ENCODE data around the gene CCDC81.
"Not testable (repeated sequence)": the region's sequence is repeated elsewhere in the genome, so short reads cannot be mapped to it uniquely, and the experiment has no call there.

The CCDC81 gene

DNA sequence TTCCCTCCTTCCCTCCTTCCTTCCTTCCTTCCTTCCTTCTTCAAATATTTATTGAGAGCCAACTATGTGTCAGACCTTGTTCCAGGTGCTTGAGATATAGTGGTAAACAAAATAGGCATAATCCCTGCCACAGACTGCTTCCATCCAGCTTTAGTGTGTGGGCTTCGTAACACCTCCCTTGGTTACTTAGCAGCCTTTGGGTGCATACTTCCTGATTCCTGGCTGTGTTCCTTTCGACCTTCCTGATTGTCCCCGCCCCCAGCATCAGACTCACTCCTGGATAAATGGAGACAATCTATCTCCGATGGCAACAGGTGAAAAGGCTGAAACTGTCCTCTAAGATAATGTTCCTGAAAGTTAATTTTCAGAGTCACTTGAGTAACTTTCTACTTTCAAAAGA is 13.5 kb downstream of the CCDC81 start:
- DNase-seq: no peak

- DNase-seq: no peak
Measured at GRCh38 chr11:86390487-86390886, 15.8 kb downstream of the CCDC81 start.

DNA sequence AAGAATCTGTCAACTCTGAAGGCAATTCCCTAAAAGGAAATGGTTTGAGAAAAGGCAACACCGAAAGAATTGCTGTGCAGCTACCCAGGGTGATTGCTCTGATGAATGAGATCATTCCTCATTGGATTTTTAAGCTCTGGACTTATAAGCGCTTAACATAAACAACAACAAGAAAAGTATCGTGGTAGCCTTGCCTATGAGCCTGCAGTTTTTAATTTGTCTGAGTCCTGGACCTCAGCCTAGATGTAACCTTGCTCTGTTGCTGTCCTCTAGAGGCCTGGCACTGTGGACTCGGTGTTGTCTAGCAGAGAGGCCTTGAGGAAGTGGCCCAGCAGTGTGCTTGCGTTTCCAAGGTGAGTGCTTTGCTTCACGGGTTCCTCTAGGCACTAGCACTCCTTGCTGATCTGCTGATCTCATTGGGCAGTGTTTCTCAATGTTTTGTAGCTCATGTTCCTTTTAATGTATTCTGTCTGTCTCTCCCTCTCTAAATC is 20.4 kb downstream of the CCDC81 start:
- DNase-seq: no peak

- no peak for DNase-seq
Measured at GRCh38 chr11:86396396-86396795, 21.7 kb downstream of the CCDC81 start.

DNA sequence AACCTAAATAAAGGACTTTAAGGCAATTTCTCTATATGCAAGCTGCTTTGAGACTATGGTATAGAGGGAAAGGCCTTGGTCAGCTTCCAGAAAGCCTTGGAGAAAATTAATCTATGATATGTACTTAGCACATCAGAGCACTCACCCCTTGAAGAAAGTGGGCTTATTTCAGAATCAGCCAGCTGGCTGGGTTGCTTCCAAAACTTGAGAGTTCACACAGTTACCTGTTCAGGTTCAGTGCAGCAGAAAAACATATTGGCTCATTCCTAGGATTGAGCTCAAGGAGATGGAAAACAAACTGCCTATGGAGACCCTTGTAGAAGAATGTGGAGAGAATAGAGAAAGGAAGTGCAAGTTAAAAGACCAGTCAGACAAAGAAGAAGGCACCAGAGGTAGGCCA is 22.7 kb downstream of the CCDC81 start:
- DNase-seq: no peak

GRCh38 chr11:86398106-86398505 is 23.4 kb downstream of the CCDC81 start:
- DNase-seq: no peak

DNA sequence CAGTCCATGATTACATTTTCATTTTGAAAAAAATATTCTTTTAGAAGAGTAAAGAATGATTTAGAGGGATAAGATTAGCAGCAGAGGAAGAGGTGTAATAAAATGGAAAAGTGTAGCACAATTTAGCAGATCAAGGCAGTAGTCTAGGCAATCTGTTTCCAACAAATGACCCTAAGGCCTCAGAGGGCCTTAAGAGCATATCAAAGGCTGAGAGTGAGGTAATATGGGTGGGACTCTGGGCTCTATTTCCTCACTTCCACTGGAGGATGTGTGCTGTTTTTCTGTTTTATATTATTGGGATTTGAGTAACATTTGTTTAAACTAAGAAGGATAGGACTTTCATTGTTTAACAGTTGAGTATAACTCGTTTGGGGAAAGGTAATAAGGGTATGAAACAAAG is 28.8 kb downstream of the CCDC81 start:
- DNase-seq: no peak

- DNase-seq: no peak
Measured at GRCh38 chr11:86408845-86409244, 34.2 kb downstream of the CCDC81 start.

DNA sequence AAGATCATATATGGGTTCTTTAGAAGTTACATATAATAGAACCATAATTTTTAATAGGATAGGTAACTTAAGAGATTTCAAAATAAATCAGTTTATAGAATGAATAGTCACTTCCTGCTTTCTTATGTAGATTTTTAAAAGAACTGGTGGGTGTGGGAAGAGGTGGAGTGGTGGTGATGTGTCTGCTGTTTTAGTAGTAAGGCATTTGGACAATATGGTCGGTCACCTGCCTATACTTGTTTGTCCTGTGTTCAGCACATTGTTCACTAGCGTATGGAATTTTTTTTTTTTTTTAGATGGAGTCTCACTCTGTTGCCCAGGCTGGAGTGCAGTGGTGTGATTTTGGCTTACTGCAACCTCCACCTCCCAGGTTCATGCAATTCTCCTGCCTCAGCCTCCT is 39.3 kb downstream of the CCDC81 start:
- DNase-seq: no peak

DNA sequence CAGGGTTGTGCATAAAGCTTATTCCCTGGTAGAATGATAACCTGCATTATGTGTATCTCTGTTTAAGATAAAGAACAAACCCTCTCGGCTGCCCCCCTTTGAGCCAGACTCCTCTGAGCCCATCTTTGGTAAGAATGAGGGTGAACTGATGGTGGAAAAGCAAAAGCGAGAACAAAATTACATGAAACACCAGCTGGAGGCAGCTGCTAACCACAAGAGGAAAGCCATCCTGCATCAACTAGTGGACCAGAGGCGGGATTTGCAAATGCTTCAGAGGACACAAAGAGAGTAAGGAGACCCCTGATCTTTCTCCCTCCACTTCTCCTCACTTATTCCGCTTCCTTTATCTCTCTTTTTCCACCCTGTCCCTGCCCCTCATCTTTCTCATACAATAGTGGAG is 40.3 kb downstream of the CCDC81 start:
- DNase-seq: no peak

DNA sequence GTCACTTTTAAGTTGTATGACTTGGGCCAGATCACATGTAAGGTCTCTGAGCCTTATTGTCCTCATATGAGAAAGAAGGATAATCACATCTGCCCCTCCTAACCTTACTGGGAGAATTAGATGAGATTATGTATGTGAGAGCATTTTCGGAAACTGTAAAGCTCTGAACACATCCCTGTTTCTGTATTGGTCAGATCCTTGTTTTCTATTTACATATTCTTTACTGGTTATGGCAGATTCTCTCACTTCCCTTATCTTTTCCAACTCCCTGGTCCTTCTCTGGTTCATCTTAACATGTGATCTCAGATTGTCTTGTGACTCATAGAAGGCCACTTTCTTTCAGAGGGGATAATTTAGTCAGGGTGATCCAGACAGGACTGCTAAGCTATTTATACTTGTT is 41.8 kb downstream of the CCDC81 start:
- no peak for DNase-seq

- not testable (repeated sequence) for DNase-seq
Measured at GRCh38 chr11:86416951-86417350, 42.3 kb downstream of the CCDC81 start.

DNA sequence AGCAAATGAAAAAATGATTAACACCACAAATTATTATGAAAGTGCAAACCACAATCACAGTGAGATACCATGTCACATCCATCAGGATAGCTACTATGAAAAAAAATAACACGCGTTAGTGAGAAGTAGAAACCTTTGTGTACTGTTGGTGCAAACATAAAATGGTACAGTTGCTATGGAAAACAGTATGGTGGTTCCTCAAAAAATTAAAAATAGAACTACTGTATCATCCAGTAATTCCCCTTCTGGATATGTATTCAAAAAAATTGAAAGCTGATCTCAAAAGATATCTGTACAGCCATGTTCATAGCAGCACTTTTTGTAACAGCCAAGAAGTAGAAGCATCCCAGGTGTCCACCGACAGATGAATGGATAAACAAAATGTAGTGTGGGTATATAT is 43.4 kb downstream of the CCDC81 start:
- DNase-seq: no peak

DNA sequence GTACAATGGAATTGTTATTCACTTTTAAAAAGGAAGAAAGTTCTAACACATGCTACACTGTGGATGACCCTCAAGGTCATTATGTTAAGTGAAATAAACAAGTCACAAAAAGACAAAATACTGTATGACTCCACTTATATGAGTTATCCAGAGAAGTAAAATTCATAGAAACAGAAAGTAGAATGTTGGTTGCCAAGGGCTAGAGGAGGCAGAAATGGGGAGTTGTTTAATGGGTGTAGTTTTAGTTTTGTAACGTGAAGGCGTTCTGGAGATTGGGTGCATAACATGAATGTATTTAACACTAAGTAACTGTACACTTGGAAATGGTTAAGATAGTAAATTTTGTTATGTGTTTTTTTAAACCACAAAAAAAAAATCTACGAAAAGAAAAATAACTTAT is 43.8 kb downstream of the CCDC81 start:
- no peak for DNase-seq

- DNase-seq: no peak
Measured at GRCh38 chr11:86418917-86419316, 44.2 kb downstream of the CCDC81 start.

DNA sequence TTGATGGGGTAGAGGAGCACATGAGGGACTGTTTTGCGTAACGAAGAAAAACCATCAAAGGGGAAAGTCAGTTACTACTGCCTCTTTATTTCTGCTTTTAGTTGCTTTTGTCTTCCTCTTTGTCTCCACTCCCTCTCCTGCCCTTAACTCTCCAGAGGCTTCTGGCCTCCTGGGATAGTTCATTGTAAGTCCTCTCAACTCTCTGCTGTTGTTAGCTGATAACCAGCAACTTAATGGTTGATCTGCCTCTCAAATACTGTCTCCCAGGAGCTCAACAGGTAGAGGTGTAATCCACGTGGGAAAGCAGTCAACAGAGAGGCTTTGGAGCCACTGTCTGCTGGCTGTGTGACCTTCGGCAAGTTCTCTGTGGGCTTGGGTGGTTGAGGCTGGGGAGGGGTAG is 47.3 kb downstream of the CCDC81 start:
- DNase-seq: no peak

DNA sequence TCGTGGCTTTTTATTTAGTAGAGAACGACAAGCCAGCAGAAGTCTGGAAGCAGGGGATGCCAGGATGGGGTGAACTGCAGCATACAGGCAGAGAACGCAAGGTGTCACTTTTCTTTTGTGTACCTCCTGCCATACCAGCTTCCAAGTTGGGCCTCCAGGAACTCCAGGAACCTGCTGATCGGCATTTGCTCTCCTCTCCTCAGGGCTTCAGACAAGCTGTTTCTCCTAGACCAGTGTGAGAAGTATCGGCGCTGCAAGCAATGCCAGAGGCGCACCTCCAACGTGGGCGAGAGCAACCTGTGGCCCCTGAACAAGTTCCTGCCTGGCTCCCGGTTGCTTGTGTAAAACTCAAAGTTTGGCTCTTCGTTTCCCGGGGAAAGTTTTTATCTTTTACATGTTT is 47.7 kb downstream of the CCDC81 start:
- no peak for DNase-seq

DNA sequence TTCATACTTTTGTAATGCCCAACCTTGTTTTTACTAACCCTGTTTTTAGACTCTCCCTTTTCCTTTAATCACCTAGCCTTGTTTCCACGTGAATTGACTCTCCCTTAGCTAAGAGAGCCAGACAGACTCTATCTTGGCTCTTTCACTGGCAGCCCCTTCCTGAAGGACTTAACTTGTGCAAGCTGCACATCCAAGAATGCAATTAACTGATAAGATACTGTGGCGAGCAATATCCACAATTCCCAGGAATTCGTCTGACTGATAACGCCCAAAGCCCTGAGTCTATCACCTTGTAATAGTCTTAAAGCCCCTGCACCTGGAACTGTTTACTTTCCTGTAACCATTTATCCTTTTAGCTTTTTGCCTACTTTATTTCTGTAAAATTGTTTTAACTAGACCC is 48.8 kb downstream of the CCDC81 start:
- DNase-seq: not testable (repeated sequence)

GRCh38 chr11:86427441-86427840 is 52.8 kb downstream of the CCDC81 start:
- DNase-seq: no peak

- DNase-seq: no peak
Measured at GRCh38 chr11:86431258-86431657, 56.6 kb downstream of the CCDC81 start.

- not testable (repeated sequence) for DNase-seq
Measured at GRCh38 chr11:86433361-86434095, 58.8 kb downstream of the CCDC81 start.

GRCh38 chr11:86435711-86436110 is 61.0 kb downstream of the CCDC81 start:
- DNase-seq: no peak

DNA sequence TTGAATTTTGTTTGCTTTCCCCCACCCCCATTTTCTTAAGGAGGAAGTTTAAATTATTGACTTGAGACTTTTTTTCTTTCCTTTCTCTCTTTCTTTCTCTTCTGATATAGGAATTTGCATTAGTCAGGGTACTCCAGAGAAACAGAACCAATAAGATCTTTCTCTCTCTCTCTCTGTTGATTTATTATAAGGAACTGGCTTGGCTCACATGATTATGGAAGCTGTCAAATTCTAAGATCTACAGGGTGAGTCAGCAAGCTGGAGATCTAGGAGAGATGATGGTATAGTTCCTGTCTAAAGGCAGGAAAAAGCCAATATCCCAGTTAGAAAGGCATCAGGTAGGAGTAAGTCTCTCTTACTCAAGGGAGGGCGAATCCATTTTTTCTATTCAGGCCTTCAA is 64.0 kb downstream of the CCDC81 start:
- no peak for DNase-seq

DNA sequence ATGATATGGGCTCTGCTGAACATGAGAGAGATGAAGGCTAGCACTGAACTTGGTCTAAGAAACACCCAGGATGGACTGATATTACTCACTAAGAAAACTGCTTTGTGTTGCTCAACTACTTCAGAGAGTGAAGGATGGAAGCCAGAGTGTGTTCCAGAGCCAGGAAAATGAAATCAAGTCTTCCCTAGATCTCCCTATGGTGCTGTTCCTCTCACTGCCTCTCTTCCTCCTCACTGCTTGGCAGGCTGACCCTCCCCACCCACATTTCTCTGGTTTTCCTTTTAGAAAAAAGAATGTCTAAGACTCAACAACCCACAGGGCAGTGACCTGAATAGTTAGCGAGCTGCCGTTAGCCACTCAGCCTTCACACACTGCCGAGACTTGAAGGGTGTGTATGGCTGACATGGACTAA is 65.6 kb downstream of the CCDC81 start:
- no peak for DNase-seq

DNA sequence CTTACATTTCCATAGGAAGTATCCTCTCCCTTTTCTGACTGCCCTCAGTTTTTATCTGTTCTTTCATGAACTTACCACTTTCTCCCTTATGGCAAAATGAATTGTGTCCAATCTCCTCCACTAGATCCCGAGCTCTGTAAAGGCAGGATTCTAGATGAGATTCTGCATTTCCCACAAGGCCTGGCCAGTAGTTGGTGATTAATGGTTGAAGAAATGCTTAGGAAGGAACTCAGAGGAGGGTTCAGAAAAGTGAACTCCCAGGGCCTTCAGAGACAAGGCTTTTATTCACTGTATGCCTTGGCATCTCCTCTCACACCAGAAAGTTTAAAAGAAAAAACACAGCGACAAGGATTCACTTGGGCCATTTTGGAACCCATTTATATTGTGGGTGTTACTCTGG is 66.2 kb downstream of the CCDC81 start:
- no peak for DNase-seq

All from NCI-H1694 treated with DMSO at 0.1 percent for 48 hours (cell line).